HEK293 (cell line): ENCODE data around the gene MED15.

Experiments
- CTCF ChIA-PET: fragments of 350-600 bp; formaldehyde crosslinking; extraction: SDS; loops from one replicate; lab custom pipeline; 2021; ENCODE audit warnings: antibody characterized with exemption; lab: Yijun Ruan, JAX
- POLR2A ChIA-PET: fragments of 300-600 bp; formaldehyde crosslinking; extraction: SDS; loops from one replicate; lab custom pipeline; 2020; ENCODE audit warnings: antibody characterized with exemption, inconsistent platforms; lab: Yijun Ruan, JAX
- H3K27ac ChIP-seq: fragments of 200-500 bp; sonication (Bioruptor generic); 2 replicates; pipeline ENCODE4 v1.5.1; 2014; ENCODE audit warnings: low read depth, low read length, control low read depth, inconsistent platforms; ENCODE audit errors: extremely low read depth
- H3K36me3 ChIP-seq, 2 experiments: fragments of 200-500 bp in 1 of 2; sonication (Bioruptor generic) in 1 of 2; 1 replicate in 1 of 2; 2 replicates in 1 of 2; pipeline ENCODE4 v1.5.1; 2014 to 2017; ENCODE audit warnings: inconsistent platforms in 2 of 2, low read length in 2 of 2; ENCODE audit not compliant: control insufficient read depth in 2 of 2, insufficient read depth in 1 of 2
- H3K4me1 ChIP-seq: fragments of 200-500 bp; sonication (Bioruptor generic); 2 replicates; pipeline ENCODE4 v1.5.1; 2014; ENCODE audit warnings: mild to moderate bottlenecking, low read length, inconsistent platforms; ENCODE audit not compliant: control insufficient read depth, insufficient read depth
- H3K4me3 ChIP-seq: 2 replicates; pipeline ENCODE4 v1.5.1; 2011; ENCODE audit warnings: low read depth, mild to moderate bottlenecking, control low read depth, low read length, moderate library complexity
- H3K9me3 ChIP-seq: fragments of 200-500 bp; sonication (Bioruptor generic); 2 replicates; pipeline ENCODE4 v1.5.1; 2014; ENCODE audit warnings: low read depth, low read length, inconsistent platforms; ENCODE audit not compliant: control insufficient read depth, insufficient read depth
- AEBP2 ChIP-seq: fragments of 450-650 bp; formaldehyde crosslinking; IDR thresholded peaks from 2 replicates; pipeline ENCODE4 v1.5.1; 2016; ENCODE audit warnings: missing biosample characterization, missing genetic modification characterization, borderline replicate concordance
- BCL11A ChIP-seq: fragments of 450-650 bp; formaldehyde crosslinking; IDR thresholded peaks from 2 replicates; pipeline ENCODE4 v1.5.1; 2016; ENCODE audit warnings: low read depth, missing biosample characterization, missing genetic modification characterization
- HOXA7 ChIP-seq: sonication (generic); formaldehyde crosslinking; IDR thresholded peaks from 2 replicates; pipeline ENCODE4 v1.8.1; 2022; ENCODE audit warnings: missing genetic modification reagents, borderline replicate concordance
- HOXC10 ChIP-seq: sonication (generic); formaldehyde crosslinking; IDR thresholded peaks from 2 replicates; pipeline ENCODE4 v1.8.1; 2023; ENCODE audit warnings: mild to moderate bottlenecking, missing genetic modification reagents
- HOXD13 ChIP-seq: sonication (generic); formaldehyde crosslinking; IDR thresholded peaks from 2 replicates; pipeline ENCODE4 v1.8.0; 2022; ENCODE audit warnings: missing genetic modification reagents, borderline replicate concordance
- KLF10 ChIP-seq: fragments of 450-650 bp; IDR thresholded peaks from 2 replicates; pipeline ENCODE4 v1.5.1; 2018; ENCODE audit warnings: missing biosample characterization, mild to moderate bottlenecking, missing genetic modification characterization
- MEIS1 ChIP-seq: sonication (generic); formaldehyde crosslinking; IDR thresholded peaks from 2 replicates; pipeline ENCODE4 v1.8.1; 2022; ENCODE audit warnings: missing genetic modification reagents, mild to moderate bottlenecking, borderline replicate concordance
- SP7 ChIP-seq: fragments of 450-650 bp; formaldehyde crosslinking; IDR thresholded peaks from 2 replicates; pipeline ENCODE4 v1.5.1; 2016; ENCODE audit warnings: missing biosample characterization, missing genetic modification characterization
- ZBTB20 ChIP-seq: fragments of 450-650 bp; formaldehyde crosslinking; IDR thresholded peaks from 2 replicates; pipeline ENCODE4 v1.5.1; 2016; ENCODE audit warnings: missing biosample characterization, missing genetic modification characterization
- ZBTB49 ChIP-seq: fragments of 450-650 bp; formaldehyde crosslinking; IDR thresholded peaks from 2 replicates; pipeline ENCODE4 v1.5.1; 2016; ENCODE audit warnings: missing biosample characterization, missing genetic modification characterization, low read depth
- ZFP37 ChIP-seq: fragments of 450-650 bp; formaldehyde crosslinking; IDR thresholded peaks from 2 replicates; pipeline ENCODE4 v1.5.1; 2016; ENCODE audit warnings: missing biosample characterization, missing genetic modification characterization
- ZNF2 ChIP-seq: fragments of 450-650 bp; formaldehyde crosslinking; IDR thresholded peaks from 2 replicates; pipeline ENCODE4 v1.5.1; 2016; ENCODE audit warnings: missing biosample characterization, missing genetic modification characterization
- ZNF214 ChIP-seq: fragments of 450-650 bp; formaldehyde crosslinking; IDR thresholded peaks from 2 replicates; pipeline ENCODE4 v1.5.1; 2017; ENCODE audit warnings: missing biosample characterization, mild to moderate bottlenecking, missing genetic modification characterization, borderline replicate concordance
- ZNF23 ChIP-seq: fragments of 450-650 bp; formaldehyde crosslinking; IDR thresholded peaks from 2 replicates; pipeline ENCODE4 v1.5.1; 2016; ENCODE audit warnings: missing biosample characterization, missing genetic modification characterization, borderline replicate concordance
- ZNF26 ChIP-seq: fragments of 450-650 bp; formaldehyde crosslinking; IDR thresholded peaks from 2 replicates; pipeline ENCODE4 v1.5.1; 2016; ENCODE audit warnings: missing biosample characterization, missing genetic modification characterization
- ZNF324 ChIP-seq: fragments of 450-650 bp; formaldehyde crosslinking; IDR thresholded peaks from 2 replicates; pipeline ENCODE4 v1.5.1; 2016; ENCODE audit warnings: missing biosample characterization, missing genetic modification characterization
- ZNF501 ChIP-seq: fragments of 450-650 bp; formaldehyde crosslinking; IDR thresholded peaks from 2 replicates; pipeline ENCODE4 v1.5.1; 2016; ENCODE audit warnings: missing biosample characterization, missing genetic modification characterization
- ZNF518A ChIP-seq: fragments of 450-650 bp; formaldehyde crosslinking; conservative IDR thresholded peaks from 2 replicates; pipeline ENCODE4 v1.5.1; 2016; ENCODE audit warnings: low read depth, missing biosample characterization, missing genetic modification characterization
- ZNF549 ChIP-seq: fragments of 450-650 bp; IDR thresholded peaks from 2 replicates; pipeline ENCODE4 v1.5.1; 2018; ENCODE audit warnings: missing biosample characterization, missing genetic modification characterization, mild to moderate bottlenecking, inconsistent platforms, moderate library complexity
- ZNF561 ChIP-seq: fragments of 450-650 bp; IDR thresholded peaks from 2 replicates; pipeline ENCODE4 v1.5.1; 2018; ENCODE audit warnings: missing biosample characterization, missing genetic modification characterization, borderline replicate concordance
- ZNF600 ChIP-seq: fragments of 450-650 bp; formaldehyde crosslinking; IDR thresholded peaks from 2 replicates; pipeline ENCODE4 v1.5.1; 2016; ENCODE audit warnings: missing biosample characterization, missing genetic modification characterization
- ZNF621 ChIP-seq: fragments of 450-650 bp; formaldehyde crosslinking; IDR thresholded peaks from 2 replicates; pipeline ENCODE4 v1.5.1; 2017; ENCODE audit warnings: missing biosample characterization, missing genetic modification characterization
- ZNF658 ChIP-seq: fragments of 450-650 bp; formaldehyde crosslinking; IDR thresholded peaks from 2 replicates; pipeline ENCODE4; 2016; ENCODE audit warnings: missing biosample characterization, missing genetic modification characterization
- ZNF692 ChIP-seq: fragments of 450-650 bp; formaldehyde crosslinking; IDR thresholded peaks from 2 replicates; pipeline ENCODE4 v1.5.1; 2016; ENCODE audit warnings: missing biosample characterization, missing genetic modification characterization
- ZSCAN30 ChIP-seq: fragments of 450-650 bp; IDR thresholded peaks from 2 replicates; pipeline ENCODE4 v1.5.1; 2018; ENCODE audit warnings: missing biosample characterization, mild to moderate bottlenecking, missing genetic modification characterization, moderate library complexity

Gene MED15

GRCh38 chr22:20495861-20496681, 11.3 kb upstream of the MED15 start (continued):
- TF ChIP-seq ZNF518A (tag by site-specific recombination): peak; percentile 48; the same call in 1 of the 2 replicates
- no peak for TF ChIP-seq ZNF23 (tag by site-specific recombination)
- TF ChIP-seq ZBTB49 (tag by site-specific recombination): no peak
- TF ChIP-seq SP7 (tag by site-specific recombination): peak; percentile 89
- no peak for TF ChIP-seq ZNF214 (tag by site-specific recombination)
- TF ChIP-seq ZNF561 (tag by site-specific recombination): no peak; the same call in 1 of the 2 replicates
- TF ChIP-seq MEIS1 (CRISPR knock-in tag): no peak
- peak; percentile 94 for TF ChIP-seq ZNF501 (tag by site-specific recombination)
- TF ChIP-seq AEBP2 (tag by site-specific recombination): 0 out of 2 replicates have a peak, but pooled peaks have one; percentile 10
- 0 out of 2 replicates have a peak, but pooled peaks have one; percentile 16 for TF ChIP-seq ZSCAN30
- peak; percentile 92 for TF ChIP-seq ZNF600
- peak; percentile 71 for TF ChIP-seq BCL11A (tag by site-specific recombination)
- TF ChIP-seq ZNF621: no peak
- peak; percentile 87 for TF ChIP-seq ZNF658 (tag by site-specific recombination)

GRCh38 chr22:20497426-20497825, 10.0 kb upstream of the MED15 start:
- ChIA-PET POLR2A (no interaction called here), CTCF (interaction anchor here (1.1 to 1.3 kb wide), 3 partner anchors 12 to 340 kb away, joined by 3 to 5 read pairs (median 5); no protein-coding TSS in a partner anchor)
- Histone ChIP-seq H3K36me3 (peaks cover 0 to 20% of the 10 kb centered on the region in 2 experiments; a peak in 2 of 3 replicates), H3K4me1 (no peaks in the 10 kb centered on the region), H3K27ac (no peak overlapping the region), H3K9me3 (no peaks in the 10 kb centered on the region), H3K4me3 (no peak overlapping the region)
- TF ChIP-seq BCL11A (tag by site-specific recombination) (no peak), ZNF692 (no peak), ZNF324 (no peak), HOXA7 (CRISPR knock-in tag) (no peak), ZFP37 (tag by site-specific recombination) (no peak), HOXD13 (CRISPR knock-in tag) (no peak), ZBTB20 (tag by site-specific recombination) (no peak), ZNF549 (tag by site-specific recombination) (no peak), ZNF2 (tag by site-specific recombination) (no peak), ZNF26 (tag by site-specific recombination) (no peak), HOXC10 (CRISPR knock-in tag) (no peak), KLF10 (tag by site-specific recombination) (no peak)
